ENCODE results near the gene PRPF40B. TPM values are rescaled to one million over a fixed set of nuclear protein-coding genes. Genes with fewer than 3 reads are reported as not detected.

The PRPF40B gene
- total RNA-seq, 2 donors from 2014 or later = 6.3 to 9.3 TPM

DNA sequence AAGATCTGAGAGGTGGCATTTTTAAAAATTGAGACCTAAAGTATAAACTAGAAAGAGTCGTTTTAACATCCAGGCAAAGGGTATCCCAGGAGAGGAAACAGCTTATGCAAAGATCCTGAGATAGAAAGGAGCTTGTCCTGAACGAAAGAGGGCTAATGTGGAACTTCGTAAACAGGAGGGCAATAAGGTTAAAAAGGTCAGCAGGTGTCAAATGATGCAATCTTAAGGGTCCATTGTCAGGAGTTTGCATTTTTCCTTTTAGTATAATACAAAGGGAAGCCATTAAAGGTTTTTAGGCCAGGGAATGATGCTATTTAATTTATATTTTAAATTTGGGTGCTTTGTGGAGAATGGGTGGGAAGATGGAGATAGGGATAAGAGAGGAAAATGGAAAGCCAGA is 69.5 kb downstream of the PRPF40B start:
- Histone ChIP-seq H3K4me3 (no peak overlapping the region), H3K9me3 (no peaks in the 10 kb centered on the region), H3K4me1 (no peaks in the 10 kb centered on the region), H3K27me3 (no peaks in the 10 kb centered on the region), H3K36me3 (replicated peaks in 1 of 2; ENCODE audit: insufficient read depth in 1 of 2, low read depth in 2 of 2) (no peaks in the 10 kb centered on the region), H3K27ac (no peak overlapping the region)
- no peak for DNase-seq
- intact Hi-C loops (cut with DNase I) = no loop called here
- WGBS, 2 donors = 61 to 66% methylated on average over 3 of the region's 3 CpGs
- no peak for ATAC-seq
- TF ChIP-seq, protein P1, sequence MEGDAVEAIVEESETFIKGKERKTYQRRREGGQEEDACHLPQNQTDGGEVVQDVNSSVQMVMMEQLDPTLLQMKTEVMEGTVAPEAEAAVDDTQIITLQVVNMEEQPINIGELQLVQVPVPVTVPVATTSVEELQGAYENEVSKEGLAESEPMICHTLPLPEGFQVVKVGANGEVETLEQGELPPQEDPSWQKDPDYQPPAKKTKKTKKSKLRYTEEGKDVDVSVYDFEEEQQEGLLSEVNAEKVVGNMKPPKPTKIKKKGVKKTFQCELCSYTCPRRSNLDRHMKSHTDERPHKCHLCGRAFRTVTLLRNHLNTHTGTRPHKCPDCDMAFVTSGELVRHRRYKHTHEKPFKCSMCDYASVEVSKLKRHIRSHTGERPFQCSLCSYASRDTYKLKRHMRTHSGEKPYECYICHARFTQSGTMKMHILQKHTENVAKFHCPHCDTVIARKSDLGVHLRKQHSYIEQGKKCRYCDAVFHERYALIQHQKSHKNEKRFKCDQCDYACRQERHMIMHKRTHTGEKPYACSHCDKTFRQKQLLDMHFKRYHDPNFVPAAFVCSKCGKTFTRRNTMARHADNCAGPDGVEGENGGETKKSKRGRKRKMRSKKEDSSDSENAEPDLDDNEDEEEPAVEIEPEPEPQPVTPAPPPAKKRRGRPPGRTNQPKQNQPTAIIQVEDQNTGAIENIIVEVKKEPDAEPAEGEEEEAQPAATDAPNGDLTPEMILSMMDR (IDR thresholded peaks at IDR 0.05) = no peak
- TF ChIP-seq POLR2A (IDR thresholded peaks at IDR 0.05) = no peak

DNA sequence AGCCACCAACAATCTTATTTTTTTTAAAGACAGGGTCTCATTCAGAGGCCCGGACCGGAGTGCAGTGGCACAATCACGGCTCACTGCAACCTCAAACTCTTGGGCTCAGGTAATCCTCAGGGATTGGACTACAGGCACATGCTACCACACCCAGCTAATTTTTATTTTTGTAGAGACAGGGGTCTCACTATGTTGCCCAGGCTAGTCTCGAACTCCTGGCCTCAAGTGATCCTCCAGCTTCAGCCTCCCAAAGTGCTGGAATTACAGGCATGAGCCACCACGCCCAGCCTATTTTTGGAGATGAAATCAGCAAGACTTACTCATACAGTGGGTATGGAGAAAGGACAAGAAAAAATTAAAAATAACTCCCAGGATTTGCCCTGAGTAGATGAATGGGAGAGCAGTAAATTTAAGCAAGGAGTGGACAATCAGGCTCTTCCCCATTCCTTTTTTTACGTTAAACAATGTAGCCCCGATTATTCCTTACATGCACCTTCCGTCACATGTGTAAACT is 70.6 kb downstream of the PRPF40B start:
- Histone ChIP-seq H3K9me3 (no peaks in the 10 kb centered on the region), H3K27ac (no peak overlapping the region), H3K27me3 (no peaks in the 10 kb centered on the region), H3K4me1 (peaks cover 6% of the 10 kb centered on the region), H3K36me3 (replicated peaks in 1 of 2; ENCODE audit: insufficient read depth in 1 of 2, low read depth in 2 of 2) (no peaks in the 10 kb centered on the region), H3K4me3 (no peak overlapping the region)
- WGBS, 2 donors = 82 to 83% methylated on average over 8 of the region's 8 CpGs
- intact Hi-C loops (cut with DNase I) = no loop called here
- DNase-seq (no peak), ATAC-seq (no peak)
- TF ChIP-seq, protein P1 (IDR thresholded peaks at IDR 0.05) = no peak
- no peak for TF ChIP-seq POLR2A (IDR thresholded peaks at IDR 0.05)

Small RNA genes within 50 kb of the gene (small RNA-seq; reads per million reads assigned to genes)
- gene HIGD1AP9 (not detected), gene POLR2KP1 (not detected), gene RNU6-834P (not detected)

Other genes starting within 250 kb of the PRPF40B start
- 1 to 10 TPM; 1.3 to 1.6 TPM for gene KCNH3, start 84.5 kb upstream of the PRPF40B start, total RNA-seq
- 10 to 100 TPM; 34.2 to 49.8 TPM for gene MCRS1, start 55.4 kb upstream of the PRPF40B start, total RNA-seq
- gene FAM186B, start 17.9 kb upstream of the PRPF40B start, total RNA-seq = under 1 TPM in 1 of 2 donors, not detected in 1; 0.78 TPM
- gene FMNL3, start 83.8 kb downstream of the PRPF40B start, total RNA-seq = 1 to 10 TPM; 3.0 to 6.2 TPM
- gene TMBIM6, start 118.0 kb downstream of the PRPF40B start, total RNA-seq = 100 to 1,000 TPM; 234 to 256 TPM
- gene NCKAP5L, start 204.9 kb downstream of the PRPF40B start, total RNA-seq = 10 to 100 TPM; 10.1 to 13.2 TPM
- gene BCDIN3D, start 219.5 kb downstream of the PRPF40B start, total RNA-seq = 1 to 10 TPM; 1.3 to 3.6 TPM

Measured in body of pancreas (tissue), 4 donors.